ENCODE measurements around the gene PA2G4.

Gene PA2G4

GRCh38 chr12:56130876-56131275 lies 26.5 kb downstream of the PA2G4 start:
- no peak for DNase-seq (ENCODE audit: low read depth)
- H3K4me3 ChIP-seq (ENCODE audit: low read depth, low read length): no peak overlapping the region
- no peak for TF ChIP-seq CTCF (IDR thresholded peaks at IDR 0.05; ENCODE audit: control insufficient read depth, extremely low read depth, insufficient read depth)

- no peak for DNase-seq (ENCODE audit: low read depth)
- H3K4me3 ChIP-seq (ENCODE audit: low read depth, low read length): no peak overlapping the region
- no peak for TF ChIP-seq CTCF (IDR thresholded peaks at IDR 0.05; ENCODE audit: control insufficient read depth, extremely low read depth, insufficient read depth)
Measured at GRCh38 chr12:56134897-56135296, 30.5 kb downstream of the PA2G4 start.

- H3K4me3 ChIP-seq (ENCODE audit: low read depth, low read length): no peak overlapping the region
- DNase-seq (ENCODE audit: low read depth): no peak
- TF ChIP-seq CTCF (IDR thresholded peaks at IDR 0.05; ENCODE audit: control insufficient read depth, extremely low read depth, insufficient read depth): no peak
Measured at GRCh38 chr12:56137853-56138571, 33.7 kb downstream of the PA2G4 start.

GRCh38 chr12:56141946-56142784 lies 37.8 kb downstream of the PA2G4 start:
- TF ChIP-seq CTCF (IDR thresholded peaks at IDR 0.05; ENCODE audit: control insufficient read depth, extremely low read depth, insufficient read depth): no peak
- no peak for DNase-seq (ENCODE audit: low read depth)
- no peak overlapping the region for H3K4me3 ChIP-seq (ENCODE audit: low read depth, low read length)

GRCh38 chr12:56143217-56143616 lies 38.9 kb downstream of the PA2G4 start:
- H3K4me3 ChIP-seq (ENCODE audit: low read depth, low read length): no peak overlapping the region
- TF ChIP-seq CTCF (IDR thresholded peaks at IDR 0.05; ENCODE audit: control insufficient read depth, extremely low read depth, insufficient read depth): no peak
- DNase-seq (ENCODE audit: low read depth): no peak

- DNase-seq (ENCODE audit: low read depth): no peak
- TF ChIP-seq CTCF (IDR thresholded peaks at IDR 0.05; ENCODE audit: control insufficient read depth, extremely low read depth, insufficient read depth): no peak
- no peak overlapping the region for H3K4me3 ChIP-seq (ENCODE audit: low read depth, low read length)
Measured at GRCh38 chr12:56143870-56144269, 39.5 kb downstream of the PA2G4 start.

All from LNCaP clone FGC (cell line).